Measurements from ENCODE around the gene MRPL33. TPM values are rescaled to one million over a fixed set of nuclear protein-coding genes. Genes with fewer than 3 reads are reported as not detected.

Gene MRPL33
- total RNA-seq, 1 donor, result 119 TPM

DNA sequence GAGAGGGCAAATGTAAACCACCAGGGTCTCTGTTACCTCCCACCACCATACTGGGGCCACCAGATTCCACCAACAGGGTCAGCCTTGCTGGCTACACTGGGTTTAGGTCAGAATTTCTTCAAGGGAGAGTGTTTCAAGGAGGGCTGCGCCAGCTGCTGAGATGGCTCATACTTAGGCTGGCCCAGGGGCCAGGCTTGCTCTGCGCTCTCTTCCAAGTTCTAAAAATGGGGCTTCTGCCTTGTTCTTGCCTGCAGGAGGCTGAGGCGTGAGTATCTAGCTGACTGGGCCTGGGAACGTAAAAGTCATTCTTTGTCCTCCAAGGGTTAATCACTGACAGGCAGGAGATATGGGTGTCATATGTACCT lies 28.1 kb downstream of the MRPL33 start:
- TF ChIP-seq, protein P1, sequence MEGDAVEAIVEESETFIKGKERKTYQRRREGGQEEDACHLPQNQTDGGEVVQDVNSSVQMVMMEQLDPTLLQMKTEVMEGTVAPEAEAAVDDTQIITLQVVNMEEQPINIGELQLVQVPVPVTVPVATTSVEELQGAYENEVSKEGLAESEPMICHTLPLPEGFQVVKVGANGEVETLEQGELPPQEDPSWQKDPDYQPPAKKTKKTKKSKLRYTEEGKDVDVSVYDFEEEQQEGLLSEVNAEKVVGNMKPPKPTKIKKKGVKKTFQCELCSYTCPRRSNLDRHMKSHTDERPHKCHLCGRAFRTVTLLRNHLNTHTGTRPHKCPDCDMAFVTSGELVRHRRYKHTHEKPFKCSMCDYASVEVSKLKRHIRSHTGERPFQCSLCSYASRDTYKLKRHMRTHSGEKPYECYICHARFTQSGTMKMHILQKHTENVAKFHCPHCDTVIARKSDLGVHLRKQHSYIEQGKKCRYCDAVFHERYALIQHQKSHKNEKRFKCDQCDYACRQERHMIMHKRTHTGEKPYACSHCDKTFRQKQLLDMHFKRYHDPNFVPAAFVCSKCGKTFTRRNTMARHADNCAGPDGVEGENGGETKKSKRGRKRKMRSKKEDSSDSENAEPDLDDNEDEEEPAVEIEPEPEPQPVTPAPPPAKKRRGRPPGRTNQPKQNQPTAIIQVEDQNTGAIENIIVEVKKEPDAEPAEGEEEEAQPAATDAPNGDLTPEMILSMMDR (IDR thresholded peaks at IDR 0.05; ENCODE audit: insufficient read depth, low read depth, low read length), result no peak
- no peak overlapping the region for H3K4me3 ChIP-seq (ENCODE audit: low read depth, low read length)
- DNase-seq (ENCODE audit: low read depth), result no peak

DNA sequence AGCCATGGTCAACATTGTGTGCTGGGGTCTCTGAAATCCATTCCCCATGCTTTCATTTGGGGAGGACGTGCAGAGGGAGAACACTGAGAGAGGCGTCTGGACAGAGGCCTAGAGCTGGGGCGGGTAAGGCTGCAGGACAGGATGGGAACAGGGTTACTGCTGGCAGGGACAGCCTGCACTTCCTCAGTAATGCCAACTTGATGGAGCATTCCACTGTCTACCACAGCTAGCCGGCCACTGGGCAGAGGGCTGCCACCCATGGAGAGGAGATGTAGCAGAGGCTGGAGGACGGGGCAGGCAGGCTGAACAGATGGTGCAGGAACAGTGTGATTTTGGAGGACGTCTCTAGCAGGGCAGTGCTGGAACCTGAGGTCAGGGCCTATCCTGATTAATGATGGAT lies 29.3 kb downstream of the MRPL33 start:
- no peak overlapping the region for H3K4me3 ChIP-seq (ENCODE audit: low read depth, low read length)
- DNase-seq (ENCODE audit: low read depth), result no peak

DNA sequence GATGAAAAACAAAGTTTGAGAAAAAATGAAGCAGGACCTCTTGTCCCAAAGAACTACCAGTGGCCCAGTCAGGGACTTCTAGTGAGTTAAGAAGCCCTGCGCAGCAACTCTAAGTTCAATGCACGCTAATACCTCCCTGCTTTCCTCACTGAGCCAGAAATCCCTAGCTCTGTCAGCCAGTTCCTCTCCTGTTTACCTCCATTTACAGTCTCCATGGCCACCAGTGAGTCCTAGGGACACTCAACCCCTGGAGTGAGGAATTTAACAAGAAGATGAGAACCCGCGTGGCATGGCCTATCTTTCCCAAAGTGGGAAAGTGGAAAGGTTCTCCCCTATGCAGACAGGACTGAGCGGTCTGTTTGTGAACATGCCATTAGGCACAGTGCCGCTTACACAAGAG lies 31.0 kb downstream of the MRPL33 start:
- no peak overlapping the region for H3K4me3 ChIP-seq (ENCODE audit: low read depth, low read length)
- DNase-seq (ENCODE audit: low read depth), result no peak
- TF ChIP-seq, protein P1 (IDR thresholded peaks at IDR 0.05; ENCODE audit: insufficient read depth, low read depth, low read length), result no peak

More for the DNA sequence above, 29.3 kb downstream of the MRPL33 start:
- TF ChIP-seq, protein P1 (IDR thresholded peaks at IDR 0.05; ENCODE audit: insufficient read depth, low read depth, low read length), result no peak

DNA sequence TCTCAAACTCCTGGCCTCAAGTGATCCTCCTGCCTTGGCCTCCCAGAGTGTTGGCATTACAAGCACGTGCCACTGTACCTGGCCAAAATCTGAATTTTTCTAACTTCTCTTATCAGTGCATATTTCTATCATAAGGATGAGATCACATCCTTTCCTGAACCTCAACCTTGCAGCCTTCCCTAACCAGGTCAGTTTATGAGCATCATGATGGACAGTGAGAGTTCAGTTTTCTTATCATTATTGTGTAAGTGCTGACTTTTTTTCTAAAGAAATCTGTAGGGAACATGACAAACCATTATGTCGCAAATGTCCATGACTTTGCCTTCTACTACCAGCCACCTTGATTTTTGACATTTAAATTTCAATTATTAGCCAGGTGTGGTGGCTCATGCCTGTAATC lies 31.5 kb downstream of the MRPL33 start:
- DNase-seq (ENCODE audit: low read depth), result peak; percentile 16
- TF ChIP-seq, protein P1 (IDR thresholded peaks at IDR 0.05; ENCODE audit: insufficient read depth, low read depth, low read length), result no peak
- no peak overlapping the region for H3K4me3 ChIP-seq (ENCODE audit: low read depth, low read length)

DNA sequence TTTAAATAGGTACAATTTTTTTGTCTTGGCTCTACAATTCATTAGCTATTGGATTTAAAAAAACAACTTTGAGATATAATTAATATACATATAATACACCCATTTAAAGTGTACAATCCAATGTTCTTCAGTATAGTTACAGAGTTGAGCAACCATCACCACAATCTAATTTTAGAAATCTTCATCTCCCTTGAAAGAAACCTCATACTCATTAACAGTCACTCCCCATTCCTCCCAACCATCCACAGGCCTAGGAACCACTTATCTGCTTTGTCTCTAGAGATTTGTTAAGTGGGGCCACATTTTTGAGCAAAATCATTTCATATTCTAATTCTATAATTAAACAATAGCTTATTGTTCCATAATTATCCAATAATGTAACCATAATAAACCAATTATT lies 32.6 kb downstream of the MRPL33 start:
- TF ChIP-seq, protein P1 (IDR thresholded peaks at IDR 0.05; ENCODE audit: insufficient read depth, low read depth, low read length), result no peak
- no peak overlapping the region for H3K4me3 ChIP-seq (ENCODE audit: low read depth, low read length)
- peak; percentile 40 for DNase-seq (ENCODE audit: low read depth)

DNA sequence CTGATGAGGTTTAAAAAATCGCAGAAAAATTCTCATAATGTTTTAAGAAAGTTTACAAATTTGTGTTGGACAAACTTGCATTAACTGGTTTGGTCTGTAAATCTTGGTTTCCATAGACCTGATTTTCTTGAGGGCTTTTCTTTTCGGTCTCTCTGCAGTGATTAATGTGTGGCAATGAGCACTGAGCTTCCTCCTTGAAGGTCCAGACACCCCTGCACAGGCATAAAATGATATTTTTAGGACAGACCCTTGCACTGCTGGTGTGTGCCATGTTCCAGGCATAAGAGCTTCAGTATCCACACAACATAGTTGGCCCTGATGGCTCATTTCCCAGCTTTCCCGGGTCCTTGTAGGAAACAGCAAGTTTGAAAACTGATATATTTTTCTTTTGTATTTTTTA lies 33.7 kb downstream of the MRPL33 start:
- H3K4me3 ChIP-seq (ENCODE audit: low read depth, low read length), result no peak overlapping the region
- TF ChIP-seq, protein P1 (IDR thresholded peaks at IDR 0.05; ENCODE audit: insufficient read depth, low read depth, low read length), result no peak
- no peak for DNase-seq (ENCODE audit: low read depth)

DNA sequence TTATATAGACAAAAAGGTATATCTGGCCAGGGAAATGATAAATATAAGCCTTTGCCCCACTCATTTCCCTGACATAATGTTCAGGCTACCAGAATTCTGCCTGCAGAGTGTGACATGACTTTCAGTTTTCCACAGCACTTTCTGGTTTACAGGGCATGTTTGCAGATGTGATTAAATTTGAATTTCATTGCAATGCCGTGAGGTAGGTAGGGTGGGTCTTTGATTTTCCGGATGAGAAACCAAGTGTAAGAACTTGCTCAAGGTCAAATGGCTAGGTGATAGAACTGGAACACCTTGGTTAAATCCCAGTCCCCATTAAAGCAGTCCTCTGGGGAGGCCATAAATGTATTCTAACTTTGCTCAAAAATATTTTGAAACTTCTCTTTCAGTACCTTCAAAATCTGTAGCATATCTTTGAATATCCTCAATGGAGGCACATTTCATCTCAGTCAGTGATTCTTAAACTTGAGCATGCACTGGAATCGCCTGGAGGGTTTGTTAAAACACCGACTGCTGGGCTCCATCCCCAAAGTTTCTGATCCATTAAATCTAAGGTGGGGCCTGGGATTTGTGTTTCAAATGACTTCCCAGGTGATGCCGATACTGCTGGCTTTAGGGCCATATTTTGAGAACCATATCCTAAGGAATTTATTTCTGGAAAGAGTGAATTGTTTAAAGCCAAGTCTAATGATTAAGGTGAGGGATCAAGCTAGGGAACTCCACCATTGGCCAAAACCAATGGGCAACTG lies 35.0 kb downstream of the MRPL33 start:
- no peak overlapping the region for H3K4me3 ChIP-seq (ENCODE audit: low read depth, low read length)
- TF ChIP-seq, protein P1 (IDR thresholded peaks at IDR 0.05; ENCODE audit: insufficient read depth, low read depth, low read length), result no peak

More for the DNA sequence above, 35.0 kb downstream of the MRPL33 start:
- no peak for DNase-seq (ENCODE audit: low read depth)

Measured in fibroblast of villous mesenchyme (primary cell).